Measurements from ENCODE around the gene MRPS26.
"Not testable (repeated sequence)": the region's sequence is repeated elsewhere in the genome, so short reads cannot be mapped to it uniquely, and the experiment has no call there.

The MRPS26 gene

DNA sequence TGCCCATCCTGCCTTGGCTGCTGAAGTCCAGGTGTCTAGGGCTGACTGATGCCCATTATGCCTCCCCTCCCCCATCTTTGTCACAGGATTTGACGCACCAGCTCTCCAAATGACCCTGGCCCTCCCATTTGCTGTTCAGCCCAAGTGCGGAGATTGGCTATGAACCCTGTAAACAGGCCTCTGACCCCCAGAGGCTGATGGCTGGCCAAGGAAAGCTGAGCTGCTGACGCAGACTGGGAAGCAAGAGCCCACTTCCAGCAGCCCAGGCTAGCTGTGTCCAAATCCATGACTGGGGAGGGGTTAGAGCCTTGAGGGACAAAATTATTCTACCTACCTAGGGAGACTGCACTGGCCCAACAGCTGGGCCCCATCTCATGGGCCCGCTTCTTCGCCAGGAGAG lies 3.2 kb upstream of the MRPS26 start:
- DNase-seq (ENCODE audit: low read depth) = no peak

DNA sequence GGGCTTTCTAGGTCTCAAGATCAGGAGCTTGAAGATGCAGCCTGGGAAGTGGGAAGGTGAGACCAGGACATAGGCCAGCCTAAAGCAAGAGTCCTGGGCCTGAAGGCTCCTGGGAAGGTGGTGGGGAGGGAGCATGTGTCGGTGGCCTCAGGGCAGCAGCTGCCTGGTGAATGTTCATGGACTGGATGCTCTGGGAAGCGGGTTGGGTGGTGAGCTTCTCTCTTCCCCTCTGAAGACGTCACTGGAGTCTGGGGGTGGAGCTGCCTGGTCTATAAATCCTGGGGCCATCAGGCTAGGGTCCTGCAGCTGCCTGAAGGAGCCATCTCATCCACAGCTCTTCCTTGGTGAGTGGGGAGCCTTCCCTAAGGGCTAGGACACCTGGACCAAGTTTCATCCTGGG lies 2.5 kb upstream of the MRPS26 start, which contains the start of gene GNRH2:
GNRH2 (plus strand) TSS at position 301 of the 400 bp plus-strand sequence. CDS start 793 bp downstream, outside the sequence.
- no peak for DNase-seq (ENCODE audit: low read depth)

DNA sequence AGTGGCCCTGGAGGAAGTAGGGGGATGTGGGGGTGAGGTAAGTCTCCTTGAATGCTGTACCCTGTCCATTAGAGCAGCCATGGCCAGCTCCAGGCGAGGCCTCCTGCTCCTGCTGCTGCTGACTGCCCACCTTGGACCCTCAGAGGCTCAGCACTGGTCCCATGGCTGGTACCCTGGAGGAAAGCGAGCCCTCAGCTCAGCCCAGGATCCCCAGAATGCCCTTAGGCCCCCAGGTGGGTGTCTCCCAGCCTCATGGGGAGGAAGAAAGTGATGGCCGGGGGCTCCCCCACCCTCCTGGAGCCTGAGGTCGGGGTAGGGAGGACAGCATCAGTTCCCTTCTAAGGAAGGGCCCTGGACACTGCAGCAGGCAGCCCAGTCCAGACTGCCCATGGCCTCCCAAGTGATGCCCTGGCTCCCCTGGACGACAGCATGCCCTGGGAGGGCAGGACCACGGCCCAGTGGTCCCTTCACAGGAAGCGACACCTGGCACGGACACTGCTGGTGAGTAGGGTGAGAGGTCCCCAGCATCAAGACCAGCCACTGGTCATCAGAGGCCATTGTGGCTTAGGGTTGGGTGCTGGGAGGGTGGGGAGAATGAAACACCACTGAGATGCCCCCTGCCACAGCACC lies 1.4 kb upstream of the MRPS26 start:
- no peak for DNase-seq (ENCODE audit: low read depth)

DNA sequence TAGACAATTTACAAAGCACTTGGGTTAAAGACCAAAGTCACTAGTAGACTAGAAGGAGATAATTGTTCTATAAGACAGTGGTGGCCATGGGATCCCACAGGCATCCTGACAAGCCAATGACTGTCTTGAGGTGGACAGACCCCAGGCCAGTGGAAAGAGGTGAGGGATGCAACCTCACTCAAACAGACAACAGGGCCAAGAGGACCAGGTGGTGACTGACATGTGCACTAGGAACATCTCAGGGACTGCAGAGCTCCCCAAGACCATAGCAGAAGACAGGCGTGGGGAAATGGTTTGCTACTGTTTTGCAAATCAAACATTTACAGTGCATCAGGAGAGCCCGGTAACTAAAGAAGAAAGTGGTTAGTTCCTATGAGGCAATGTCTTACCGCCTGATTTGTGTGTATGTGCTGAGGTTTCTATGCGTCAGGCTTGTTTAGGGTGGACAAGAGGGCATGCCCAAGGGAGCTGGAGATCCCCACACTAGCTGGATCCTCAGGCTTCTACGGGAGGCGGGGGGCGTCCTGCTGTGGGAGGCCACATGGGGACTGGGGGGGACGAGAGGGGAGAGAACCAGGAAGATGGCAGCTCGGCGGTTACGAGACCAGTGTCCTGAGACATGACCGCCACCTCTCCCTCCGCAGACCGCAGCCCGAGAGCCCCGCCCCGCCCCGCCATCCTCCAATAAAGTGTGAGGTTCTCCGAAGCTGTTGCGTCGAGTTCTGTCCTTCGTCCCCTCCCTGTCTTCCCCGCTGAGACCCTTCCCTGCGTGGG lies 623 bp upstream of the MRPS26 start:
- peak; percentile 78 for DNase-seq (ENCODE audit: low read depth)

DNA sequence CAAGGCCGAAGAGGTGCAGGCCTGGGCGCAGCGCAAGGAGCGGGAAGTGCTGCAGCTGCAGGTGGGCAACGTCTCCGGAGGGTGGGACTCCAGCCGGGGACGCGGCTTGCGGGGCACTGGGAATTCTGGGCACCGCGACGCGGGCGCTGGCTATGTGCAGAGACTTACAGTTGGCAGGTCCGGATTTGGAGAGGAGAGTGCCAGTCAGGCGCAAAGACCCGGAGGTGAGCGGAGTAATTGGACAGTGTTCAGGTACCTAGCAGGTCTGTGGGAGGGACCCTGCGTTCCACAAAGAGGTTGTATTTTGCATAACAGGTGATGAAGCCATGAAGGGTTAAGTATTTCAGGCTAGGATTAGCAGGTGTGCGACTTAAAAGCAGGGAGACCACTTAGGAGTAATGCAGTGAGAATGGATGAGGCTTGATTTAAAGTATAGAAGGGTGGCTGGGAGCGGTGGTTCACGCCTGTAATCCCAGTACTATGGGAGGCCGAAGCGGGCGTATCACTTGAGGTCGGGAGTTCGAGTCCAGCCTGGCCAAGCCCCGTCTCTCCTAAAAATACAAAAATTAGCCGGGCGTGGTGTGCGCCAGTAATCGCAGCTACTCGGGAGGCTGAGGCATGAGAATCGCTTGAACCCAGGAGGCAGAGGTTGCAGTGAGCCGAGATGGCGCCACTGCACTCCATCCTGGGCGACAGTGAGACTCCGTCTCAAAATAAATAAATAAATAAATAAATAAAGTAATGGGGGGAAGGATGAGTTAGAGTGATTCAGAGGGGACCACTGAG lies 1.0 kb downstream of the MRPS26 start:
- DNase-seq (ENCODE audit: low read depth) = no peak

DNA sequence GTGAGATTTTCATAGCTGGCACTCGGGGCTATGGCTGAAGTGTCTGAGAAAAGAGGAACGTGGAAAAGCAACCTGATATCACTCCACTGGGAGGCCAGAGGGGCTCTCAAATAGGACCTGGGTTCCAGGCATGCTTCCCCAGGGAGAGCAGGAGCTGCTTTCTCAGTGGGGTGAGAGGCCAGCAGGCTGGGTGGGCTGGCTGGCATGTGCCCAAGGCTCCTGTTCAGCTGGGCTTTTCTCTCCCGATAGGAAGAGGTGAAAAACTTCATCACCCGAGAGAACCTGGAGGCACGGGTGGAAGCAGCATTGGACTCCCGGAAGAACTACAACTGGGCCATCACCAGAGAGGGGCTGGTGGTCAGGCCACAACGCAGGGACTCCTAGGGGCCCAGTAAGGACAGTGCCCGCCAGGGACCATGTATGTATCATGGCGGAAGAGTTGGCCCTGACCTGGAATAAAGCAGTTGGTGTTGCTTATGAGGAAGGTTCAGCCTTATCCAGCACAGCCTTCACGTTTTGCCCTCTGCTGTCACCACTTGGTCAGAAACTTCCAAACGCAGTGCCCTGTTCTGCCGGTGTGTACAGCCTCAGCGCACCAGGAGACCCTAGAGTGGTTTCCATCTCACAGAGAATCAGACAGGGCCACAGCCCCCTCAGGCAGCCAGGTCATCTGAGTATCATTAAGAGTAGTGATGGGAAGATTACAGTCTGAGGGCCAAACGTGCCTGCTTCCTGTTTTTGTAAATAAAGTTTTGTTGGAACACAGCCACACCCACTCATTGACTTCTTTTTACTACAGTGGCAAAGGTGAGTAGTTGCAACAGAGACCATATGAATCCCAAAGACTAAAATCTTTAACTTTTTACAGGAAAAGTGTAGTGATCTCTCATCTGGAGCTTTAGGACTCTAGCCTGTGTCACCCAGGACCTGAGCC lies 1.9 kb downstream of the MRPS26 start:
- DNase-seq (ENCODE audit: low read depth) = no peak

DNA sequence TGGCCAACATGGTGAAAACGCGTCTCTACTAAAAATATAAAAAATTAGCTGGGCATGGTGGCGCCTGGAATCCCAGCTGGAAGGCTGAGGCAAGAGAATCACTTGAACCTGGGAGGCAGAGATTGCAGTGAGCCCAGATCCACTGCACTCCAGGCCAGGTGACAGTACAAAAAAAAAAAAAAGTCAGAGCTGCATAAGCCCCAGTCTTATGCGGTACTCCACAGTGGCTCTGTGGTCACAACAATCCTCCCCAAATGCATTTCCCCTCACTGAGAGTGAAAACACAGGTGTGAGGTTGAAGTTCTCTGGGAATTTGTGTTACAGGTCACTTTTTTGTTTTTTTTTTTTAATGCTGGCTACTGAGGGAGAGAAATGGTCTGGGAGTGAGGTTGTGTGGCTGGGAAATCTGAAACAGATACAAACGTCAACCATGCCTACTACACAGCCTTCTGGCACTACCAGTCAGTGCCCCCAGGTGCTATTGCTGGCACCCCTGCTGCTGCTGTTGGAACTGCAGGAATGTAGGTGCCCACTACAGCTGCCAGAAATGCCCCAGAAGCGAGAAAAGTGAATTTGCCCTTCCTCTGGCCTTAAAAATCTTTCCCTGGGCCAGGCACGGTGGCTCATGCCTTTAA lies 5.7 kb downstream of the MRPS26 start:
- DNase-seq (ENCODE audit: low read depth) = peak; percentile 10

DNA sequence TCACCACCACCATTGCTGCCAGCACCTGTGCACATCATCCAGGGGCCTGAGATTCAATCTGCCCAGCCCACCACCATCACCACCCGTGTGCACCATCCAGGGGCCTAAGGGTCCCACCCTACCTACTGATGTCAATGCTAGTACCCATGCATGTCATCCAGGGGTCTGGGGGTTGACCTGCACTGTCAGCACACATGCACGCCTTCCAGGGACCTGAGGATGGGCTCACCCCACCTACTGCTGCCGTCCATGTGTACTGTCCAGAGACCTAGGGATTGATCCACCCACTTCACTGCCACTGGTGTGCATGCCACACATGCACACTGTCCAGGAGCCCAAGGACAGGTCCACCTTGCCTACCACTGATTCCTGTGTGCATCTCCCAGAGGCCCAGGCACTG lies 13.6 kb downstream of the MRPS26 start:
- DNase-seq (ENCODE audit: low read depth) = no peak

DNA sequence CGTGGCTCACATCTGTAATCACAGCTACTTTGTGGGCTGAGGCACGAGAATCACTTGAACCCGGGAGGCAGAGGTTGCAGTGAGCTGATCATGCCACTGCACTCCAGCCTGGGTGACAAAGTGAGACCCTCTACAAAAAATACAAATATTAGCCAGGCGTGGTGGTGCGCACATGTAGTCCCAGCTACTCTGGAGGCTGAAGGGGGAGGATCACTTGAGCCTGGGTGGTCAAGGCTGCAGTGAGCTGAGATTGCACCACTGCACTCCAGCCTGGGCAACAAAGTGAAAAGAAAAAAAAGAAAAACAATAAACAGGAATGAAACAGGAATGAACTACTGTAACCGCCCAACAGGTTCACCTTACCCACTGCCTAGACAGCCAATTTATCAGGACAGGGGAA lies 18.3 kb downstream of the MRPS26 start:
- DNase-seq (ENCODE audit: low read depth) = not testable (repeated sequence)

DNA sequence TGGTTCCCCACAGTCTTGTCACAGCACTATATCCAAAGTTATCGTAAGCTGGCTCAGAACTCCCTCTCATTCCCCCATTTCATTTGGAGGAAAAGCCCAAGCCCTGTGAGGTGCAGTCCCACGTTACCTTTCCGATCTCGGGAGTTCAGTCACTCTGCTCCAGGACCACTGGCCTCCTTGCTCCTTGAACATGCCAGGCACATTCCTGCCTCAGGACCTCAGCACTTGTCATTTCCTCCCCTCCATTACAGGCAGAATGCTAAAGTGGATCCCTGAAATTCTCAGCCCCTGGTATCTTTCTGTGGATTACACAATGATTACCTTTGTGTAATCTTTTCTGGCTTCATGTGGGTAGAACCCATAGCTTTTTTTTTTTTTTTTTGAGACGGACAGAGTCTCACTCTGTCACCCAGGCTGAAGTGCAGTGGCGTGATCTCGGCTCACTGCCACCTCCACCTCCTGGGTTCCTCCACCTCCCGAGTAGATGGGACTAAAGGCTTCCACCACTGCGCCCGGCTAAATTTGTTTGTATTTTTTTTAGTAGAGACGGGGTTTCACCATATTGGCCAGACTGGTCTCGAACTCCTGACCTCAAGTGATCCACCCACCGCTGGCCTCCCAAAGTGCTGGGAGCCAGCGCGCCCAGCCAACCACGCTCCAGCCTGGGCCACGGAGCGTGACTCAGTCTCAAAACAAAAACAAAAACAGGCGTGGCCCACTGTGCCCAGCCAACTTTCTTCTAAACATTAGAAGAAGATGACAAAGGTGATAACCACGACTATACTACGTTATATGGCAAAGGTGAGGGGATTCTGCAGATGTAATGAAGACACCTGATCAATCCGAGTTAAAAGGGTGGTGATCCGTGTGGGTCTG lies 21.5 kb downstream of the MRPS26 start:
- DNase-seq (ENCODE audit: low read depth) = peak; percentile 36

DNA sequence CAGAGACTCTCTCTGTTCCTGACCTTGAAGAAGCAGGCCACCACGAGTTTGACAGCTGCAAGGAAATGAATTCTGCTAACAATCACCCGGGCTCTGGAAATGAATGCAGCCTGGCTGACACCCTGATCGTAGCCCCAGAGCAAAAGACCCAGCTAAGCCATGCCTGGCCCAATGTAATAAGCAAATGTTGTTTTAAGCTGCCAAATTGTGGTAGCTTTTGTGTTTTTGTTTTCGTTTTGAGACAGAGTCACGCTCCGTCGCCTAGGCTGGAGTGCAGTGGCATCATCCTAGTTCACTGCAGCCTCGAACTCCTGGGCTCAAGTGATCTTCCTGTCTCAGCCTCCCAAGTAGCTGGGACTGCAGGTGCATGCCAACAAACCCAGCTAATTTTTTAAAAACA lies 22.2 kb downstream of the MRPS26 start:
- no peak for DNase-seq (ENCODE audit: low read depth)

DNA sequence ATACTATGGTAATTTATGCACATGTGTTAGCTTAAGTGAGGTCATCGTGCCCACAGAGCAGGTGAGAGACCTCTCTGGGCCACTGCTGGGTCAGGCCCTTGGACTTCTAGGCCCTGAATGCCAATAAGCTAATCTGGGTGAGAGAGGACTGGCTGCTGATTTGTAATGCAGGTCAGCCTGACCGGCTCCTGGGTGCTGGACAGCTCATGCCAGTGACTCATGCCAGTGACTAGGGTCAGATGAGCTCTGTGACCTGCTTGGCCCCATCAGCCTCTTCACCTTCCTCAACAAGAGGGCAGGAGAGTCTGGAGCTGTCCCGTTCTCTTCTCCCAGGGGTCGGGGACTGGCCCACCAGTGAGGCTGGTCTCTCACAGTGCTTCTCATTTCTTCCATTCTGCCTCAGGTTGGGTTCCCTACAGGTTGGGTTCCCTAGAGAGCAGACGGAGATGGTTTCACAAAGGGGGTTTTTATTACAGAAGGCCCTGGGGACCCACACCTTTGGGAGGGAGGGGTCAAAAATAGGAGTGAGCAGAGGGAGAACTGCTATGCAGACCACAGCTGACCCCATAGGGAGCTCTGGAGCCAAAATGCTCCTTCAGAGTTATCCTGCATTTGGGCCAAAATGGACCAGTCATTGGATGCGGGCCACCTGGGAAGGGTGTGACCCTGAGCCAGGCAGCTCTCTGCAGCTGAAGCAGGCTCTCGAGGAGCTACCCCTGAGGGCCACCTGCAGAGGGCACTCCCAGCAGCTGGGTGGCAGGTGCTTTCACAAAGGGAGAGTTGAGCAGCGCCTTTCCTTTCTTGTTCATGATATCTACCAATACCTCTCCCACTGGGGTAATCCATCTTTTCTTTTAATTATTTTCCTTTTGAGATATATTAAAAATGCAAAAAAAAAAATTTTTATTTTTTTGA lies 23.4 kb downstream of the MRPS26 start:
- DNase-seq (ENCODE audit: low read depth) = peak; percentile 82

DNA sequence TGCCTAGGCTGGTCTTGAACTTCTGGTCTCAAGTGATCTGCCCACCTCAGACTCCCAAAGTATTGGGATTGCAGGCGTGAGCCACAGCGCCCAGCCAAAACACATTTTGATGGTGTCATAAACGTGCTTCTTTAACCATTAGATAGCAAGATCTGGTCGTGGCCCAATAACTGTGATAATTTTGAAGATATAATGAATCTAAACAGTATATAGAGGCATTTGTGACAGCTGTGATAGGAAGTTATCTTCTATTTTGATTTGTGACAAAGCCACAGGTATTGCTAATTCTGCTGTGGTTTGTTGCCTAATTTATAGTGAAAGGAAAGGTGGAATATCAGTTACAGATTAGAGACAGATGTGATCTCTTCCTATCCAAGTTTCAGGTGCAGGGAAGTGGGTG lies 24.9 kb downstream of the MRPS26 start:
- DNase-seq (ENCODE audit: low read depth) = no peak

DNA sequence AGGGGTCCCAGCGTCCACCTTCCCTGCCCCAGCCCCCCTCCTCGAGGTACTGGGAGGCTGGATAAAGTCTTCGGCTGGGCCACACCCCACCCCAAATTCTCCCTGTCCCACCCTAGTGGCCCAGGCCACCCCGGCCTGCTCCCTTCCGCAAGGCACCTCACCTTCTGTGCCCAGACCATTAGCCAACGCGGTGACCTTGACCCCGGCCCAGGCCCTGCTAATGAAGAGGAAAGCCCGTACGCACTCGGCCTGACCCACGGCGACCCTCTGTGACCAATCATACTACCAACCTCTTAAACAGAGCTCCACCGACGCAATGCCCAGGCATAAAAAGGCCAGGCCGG lies 25.4 kb downstream of the MRPS26 start:
- no peak for DNase-seq (ENCODE audit: low read depth)

DNA sequence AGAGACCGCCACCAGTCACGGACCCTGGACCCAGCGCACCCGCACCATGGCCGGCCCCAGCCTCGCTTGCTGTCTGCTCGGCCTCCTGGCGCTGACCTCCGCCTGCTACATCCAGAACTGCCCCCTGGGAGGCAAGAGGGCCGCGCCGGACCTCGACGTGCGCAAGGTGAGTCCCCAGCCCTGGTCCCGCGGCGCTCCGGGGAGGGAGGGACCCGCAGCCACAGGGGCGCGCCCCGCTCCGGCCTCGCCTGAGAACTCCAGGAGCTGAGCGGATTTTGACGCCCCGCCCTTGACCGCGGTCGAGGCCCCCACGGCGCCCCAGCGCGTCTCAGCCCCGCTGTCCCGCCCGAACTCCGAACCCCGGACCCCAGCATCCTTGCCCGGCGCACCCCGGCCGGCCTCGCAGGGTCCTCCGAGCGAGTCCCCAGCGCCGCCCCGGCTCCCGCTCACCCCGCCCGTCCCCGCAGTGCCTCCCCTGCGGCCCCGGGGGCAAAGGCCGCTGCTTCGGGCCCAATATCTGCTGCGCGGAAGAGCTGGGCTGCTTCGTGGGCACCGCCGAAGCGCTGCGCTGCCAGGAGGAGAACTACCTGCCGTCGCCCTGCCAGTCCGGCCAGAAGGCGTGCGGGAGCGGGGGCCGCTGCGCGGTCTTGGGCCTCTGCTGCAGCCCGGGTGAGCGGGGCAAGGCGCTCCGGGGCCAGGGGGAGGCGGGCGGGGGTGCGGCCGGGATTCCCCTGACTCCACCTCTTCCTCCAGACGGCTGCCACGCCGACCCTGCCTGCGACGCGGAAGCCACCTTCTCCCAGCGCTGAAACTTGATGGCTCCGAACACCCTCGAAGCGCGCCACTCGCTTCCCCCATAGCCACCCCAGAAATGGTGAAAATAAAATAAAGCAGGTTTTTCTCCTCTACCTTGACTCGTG lies 26.0 kb downstream of the MRPS26 start, which contains the start of gene OXT:
OXT (plus strand) TSS at position 11 of the 920 bp plus-strand sequence; CDS start at position 47, 36 bp downstream.
- DNase-seq (ENCODE audit: low read depth) = no peak

DNA sequence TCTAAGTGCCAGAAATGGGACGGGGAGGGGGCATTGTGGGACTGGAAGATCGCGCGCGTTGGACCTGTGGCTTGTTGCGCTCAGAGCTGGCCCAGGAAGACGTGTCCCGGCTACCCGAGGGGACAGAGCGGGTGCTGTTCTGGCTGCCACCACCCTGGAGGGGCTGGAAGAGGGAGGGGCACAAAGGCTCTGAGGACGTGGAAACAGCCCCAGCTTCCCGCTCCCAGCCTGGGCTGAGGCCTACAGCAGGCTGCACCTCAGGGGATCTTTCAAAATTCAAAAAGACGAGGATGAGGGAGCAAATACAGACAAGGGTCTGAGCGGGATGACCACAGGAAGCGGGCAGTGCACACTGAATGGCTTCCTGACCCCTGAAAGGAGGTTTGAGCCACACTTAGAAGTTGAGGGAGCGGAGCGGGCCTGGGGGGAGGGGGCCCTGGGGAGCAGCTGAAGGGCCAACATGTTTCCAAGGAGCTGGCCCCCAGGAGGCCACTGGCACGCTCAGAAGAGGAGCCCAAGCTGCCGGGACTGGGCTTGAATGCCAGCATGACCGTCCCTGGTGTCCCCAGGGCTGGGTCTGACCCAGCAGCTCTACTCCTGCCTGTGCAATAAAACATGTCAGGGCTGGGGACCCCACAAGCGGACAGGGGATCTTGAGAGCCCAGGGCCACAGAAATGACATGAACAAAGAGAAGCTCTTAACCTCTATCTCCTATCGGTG lies 26.8 kb downstream of the MRPS26 start:
- DNase-seq (ENCODE audit: low read depth) = no peak

DNA sequence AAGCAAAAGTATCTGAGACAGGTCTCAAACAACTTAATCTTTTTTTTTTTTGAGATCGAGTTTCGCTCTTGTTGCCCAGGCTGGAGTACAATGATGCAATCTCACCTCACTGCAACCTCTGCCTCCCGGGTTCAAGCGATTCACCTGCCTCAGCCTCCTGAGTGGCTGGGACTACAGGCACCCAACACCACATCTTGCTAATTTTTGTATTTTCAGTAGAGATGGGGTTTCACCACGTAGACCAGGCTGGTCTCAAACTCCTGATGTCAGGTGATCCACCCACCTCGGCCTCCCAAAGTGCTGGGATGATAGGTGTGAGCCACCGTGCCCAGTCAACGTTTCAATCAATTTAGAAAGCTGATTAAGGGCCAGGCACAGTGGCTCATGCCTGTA lies 27.4 kb downstream of the MRPS26 start:
- DNase-seq (ENCODE audit: low read depth) = not testable (repeated sequence)
